ENCODE results near the gene ORAI2. TPM values are rescaled to one million over a fixed set of nuclear protein-coding genes. Genes with fewer than 3 reads are reported as not detected.

Gene ORAI2
- total RNA-seq: 42.1 and 143 TPM in 2 replicates

DNA sequence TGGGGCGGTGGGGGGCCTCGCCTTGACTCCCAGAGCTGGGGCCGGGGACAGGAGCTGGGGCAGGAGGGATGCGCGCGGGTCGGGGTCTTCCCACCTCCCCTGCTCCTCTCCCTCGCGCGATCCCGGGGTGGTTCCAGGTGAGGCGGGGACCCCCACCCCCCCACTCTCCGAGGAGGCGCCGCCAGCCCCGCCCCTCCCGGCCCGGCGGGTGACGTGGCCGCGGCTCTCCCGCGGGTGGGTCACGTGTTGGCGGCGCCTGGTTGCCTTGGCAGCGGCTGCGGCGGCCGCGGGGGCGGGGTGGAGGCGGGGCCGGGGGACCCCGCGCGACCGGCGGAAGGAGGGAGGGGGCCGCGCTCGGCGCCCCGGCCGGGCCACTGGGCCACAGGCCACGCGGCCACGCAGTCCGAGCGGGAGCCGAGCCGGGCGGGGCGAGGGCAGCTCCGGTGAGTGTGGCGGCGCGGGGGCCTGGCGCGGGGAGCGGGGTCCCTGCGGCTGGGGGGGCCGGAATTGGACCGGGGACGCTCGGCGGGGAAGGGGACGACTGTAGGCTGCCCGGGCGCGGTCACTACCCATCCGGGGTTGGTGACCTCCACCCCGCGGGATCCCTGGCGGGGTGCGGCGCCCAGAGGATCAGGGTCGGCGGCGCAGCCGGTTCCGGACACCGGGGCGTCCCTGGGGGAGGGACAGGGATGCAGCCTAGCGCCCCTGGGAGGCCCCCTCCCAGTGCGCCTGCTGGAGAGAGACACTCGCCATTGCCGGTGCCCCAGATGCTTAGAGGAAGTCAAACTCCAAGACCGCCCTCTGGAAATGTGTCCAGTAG lies at the start of gene ORAI2:
ORAI2 (plus strand) TSS at position 357 of the 820 bp plus-strand sequence. CDS start 5,382 bp downstream, outside the sequence.

DNA sequence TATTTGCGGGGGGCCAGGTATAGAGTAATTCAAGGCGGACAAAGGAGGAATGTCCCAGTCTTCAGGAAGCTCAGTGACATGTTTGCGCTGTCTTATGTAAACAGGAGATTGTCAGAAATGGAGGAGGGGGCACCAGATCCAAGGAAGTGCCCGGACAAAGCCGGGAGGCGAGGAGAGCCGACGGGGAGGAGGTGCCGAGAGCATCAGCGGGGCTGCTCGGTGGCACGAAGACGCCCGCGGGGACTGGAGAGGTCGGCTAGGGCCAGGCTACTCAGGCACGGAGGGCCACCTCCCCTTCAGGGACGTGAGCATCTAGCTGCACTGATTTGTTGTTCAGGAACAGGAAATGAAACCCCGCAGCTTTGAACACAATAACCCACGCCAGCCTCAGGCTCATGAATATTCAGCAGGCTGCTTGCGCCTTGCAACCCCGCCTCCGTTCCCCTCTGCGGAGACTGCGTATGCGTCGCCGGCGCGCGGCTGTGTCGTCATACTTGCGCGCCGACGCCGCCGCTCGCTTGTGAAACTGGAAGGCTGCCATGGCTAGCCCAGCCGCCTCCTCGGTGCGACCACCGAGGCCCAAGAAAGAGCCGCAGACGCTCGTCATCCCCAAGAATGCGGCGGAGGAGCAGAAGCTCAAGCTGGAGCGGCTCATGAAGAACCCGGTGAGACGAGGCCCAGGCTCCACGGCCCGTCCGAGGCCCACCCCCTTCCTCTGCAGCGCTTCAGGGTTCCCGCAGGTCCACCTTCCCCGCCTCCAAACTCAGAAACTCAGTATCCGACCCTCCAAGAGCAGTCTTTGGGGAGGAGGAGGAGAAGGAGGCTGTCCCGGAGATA lies 37.3 kb upstream of the ORAI2 start, which contains the start of gene PRKRIP1:
PRKRIP1 (plus strand) TSS at position 491 of the 837 bp plus-strand sequence; CDS start at position 540, 49 bp downstream.

DNA sequence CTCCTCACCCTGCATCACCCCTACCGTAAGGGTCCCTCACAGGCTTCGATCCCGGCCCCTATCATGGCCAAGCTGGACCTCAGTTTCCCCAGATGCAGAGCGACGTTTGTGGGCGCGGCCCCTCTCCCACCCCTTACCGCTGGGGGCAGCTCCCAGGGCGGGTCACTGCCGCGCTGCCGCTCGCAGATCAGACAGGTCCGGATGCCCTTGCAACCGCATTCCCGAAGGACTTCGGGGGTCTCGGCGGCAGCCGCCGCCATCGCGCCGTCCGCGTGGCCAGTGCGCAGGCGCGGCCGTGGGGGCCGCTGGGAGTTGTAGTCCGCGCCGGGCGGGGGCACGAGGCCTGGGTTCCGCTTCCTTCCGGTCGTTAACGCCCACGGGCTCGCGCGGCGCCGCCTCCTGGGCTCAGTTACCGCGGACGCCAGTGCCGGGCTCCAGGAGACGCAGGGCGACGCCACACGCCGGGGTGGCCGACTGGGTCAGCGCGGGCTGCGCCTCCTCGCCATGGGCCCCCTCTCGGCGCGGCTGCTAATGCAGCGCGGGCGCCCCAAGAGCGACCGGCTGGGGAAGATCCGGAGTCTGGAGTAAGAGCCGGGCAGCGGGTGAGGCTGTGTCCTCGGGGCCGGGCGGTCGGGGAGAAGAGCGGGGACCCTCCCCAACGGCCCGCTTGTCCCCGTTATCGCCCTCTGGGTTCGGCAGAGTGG lies 31.4 kb downstream of the ORAI2 start, which contains the start of the genes ALKBH4 and LRWD1:
ALKBH4 (minus strand) TSS at position 287 of the 704 bp plus-strand sequence; CDS start at position 260, 27 bp downstream.
LRWD1 (plus strand) TSS at position 408 of the 704 bp plus-strand sequence; CDS start at position 505, 97 bp downstream.

DNA sequence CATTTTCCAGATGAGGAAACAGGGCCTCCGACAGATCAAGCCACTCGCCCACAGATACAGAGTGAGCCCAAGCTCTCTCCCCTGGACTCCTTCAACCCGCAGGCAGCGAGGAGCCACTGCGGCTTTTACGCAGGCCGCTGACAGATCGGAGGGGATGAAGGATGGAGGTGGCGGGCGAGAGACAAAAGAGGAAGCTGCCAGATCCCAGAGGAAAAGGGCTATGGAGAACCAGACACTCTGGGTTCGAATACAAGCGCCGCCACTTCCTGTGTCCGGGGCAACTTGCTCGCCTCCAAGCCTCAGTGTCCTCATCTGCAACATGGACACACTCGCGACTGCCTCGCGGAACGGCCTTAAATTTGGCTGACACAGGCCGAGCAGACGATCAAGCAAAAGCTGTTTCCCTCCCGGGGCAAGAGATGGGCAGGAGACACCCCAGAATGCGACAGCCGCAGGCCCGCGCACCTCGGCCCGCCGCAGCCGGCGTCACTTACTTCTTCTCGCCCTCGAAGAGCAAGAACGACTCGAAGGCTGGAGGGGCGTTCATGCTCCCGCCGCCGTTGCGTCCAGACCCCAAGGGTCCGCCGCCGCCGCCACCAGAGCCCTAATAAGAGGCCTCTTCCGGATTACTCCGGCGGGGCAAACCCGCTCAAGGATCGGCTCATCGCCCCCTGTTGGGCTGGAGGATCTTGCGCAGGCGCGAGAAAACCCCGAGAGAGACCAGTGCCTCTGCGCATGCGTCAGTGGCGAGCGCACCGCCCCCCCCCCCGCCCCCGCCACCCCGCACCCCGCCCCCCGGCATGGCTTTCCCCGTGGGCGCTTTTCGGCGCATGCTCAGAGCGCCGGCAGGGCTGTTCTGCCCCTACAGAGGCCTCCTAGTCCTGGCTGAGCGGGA lies 45.2 kb downstream of the ORAI2 start, which contains the start of gene POLR2J:
POLR2J (minus strand) TSS at position 609 of the 895 bp plus-strand sequence; CDS start at position 547, 62 bp downstream.

Other genes starting within 250 kb of the ORAI2 start
- 0.97 and 1.2 TPM in 2 replicates for gene SH2B2, start 146.7 kb upstream of the ORAI2 start, total RNA-seq
- 0.06 TPM in 1 of 2 replicates, not detected in the other for gene SPDYE6, start 77.1 kb upstream of the ORAI2 start, total RNA-seq
- 10.7 and 12.6 TPM in 2 replicates for gene PRKRIP1, start 37.2 kb upstream of the ORAI2 start, total RNA-seq
- 8.1 and 8.5 TPM in 2 replicates for gene ALKBH4, start 31.3 kb downstream of the ORAI2 start, total RNA-seq
- 23.3 and 28.5 TPM in 2 replicates for gene LRWD1, start 31.4 kb downstream of the ORAI2 start, total RNA-seq
- 25.2 and 36.8 TPM in 2 replicates for gene POLR2J, start 45.3 kb downstream of the ORAI2 start, total RNA-seq
- gene RASA4B, start 84.2 kb downstream of the ORAI2 start, total RNA-seq: 8.3 and 9.2 TPM in 2 replicates
- 1.1 and 17.9 TPM in 2 replicates for gene UPK3BL2, start 110.1 kb downstream of the ORAI2 start, total RNA-seq
- gene SPDYE2, start 117.7 kb downstream of the ORAI2 start, total RNA-seq: not detected in 2 replicates
- 10.5 and 104 TPM in 2 replicates for gene POLR2J3, start 139.0 kb downstream of the ORAI2 start, total RNA-seq
- gene RASA4, start 183.2 kb downstream of the ORAI2 start, total RNA-seq: 18.0 and 76.0 TPM in 2 replicates
- gene UPK3BL1, start 209.2 kb downstream of the ORAI2 start, total RNA-seq: 2.3 and 18.7 TPM in 2 replicates
- not detected in 2 replicates for gene SPDYE2B, start 216.7 kb downstream of the ORAI2 start, total RNA-seq
- 0.97 and 10.5 TPM in 2 replicates for gene POLR2J2, start 238.1 kb downstream of the ORAI2 start, total RNA-seq